HG02884 (cell line): ENCODE measurements around the gene FARP1.
"Not testable (repeated sequence)": the region's sequence is repeated elsewhere in the genome, so short reads cannot be mapped to it uniquely, and the experiment has no call there.

Source experiments
- ATAC-seq: cut with Tn5 transposase; IDR thresholded peaks from one replicate; pipeline ENCODE4 v1.9.1; 2021; ENCODE audit warnings: mild to moderate bottlenecking, moderate library complexity; ENCODE audit not compliant: unreplicated experiment

Gene FARP1

GRCh38 chr13:98411617-98412265, 268.8 kb downstream of the FARP1 start:
- ATAC-seq = no peak

- ATAC-seq = not testable (repeated sequence)
These were observed 270.4 kb downstream of the FARP1 start for GRCh38 chr13:98413278-98413677.

GRCh38 chr13:98413796-98414195, 270.9 kb downstream of the FARP1 start:
- no peak for ATAC-seq

- no peak for ATAC-seq
These were observed 272.6 kb downstream of the FARP1 start for GRCh38 chr13:98415326-98416070.

- ATAC-seq = no peak
These were observed 273.5 kb downstream of the FARP1 start for GRCh38 chr13:98416408-98416807.

GRCh38 chr13:98419786-98420553, 277.1 kb downstream of the FARP1 start:
- ATAC-seq = no peak

GRCh38 chr13:98420554-98421175, 277.8 kb downstream of the FARP1 start:
- no peak for ATAC-seq

- ATAC-seq = no peak
These were observed 279.2 kb downstream of the FARP1 start for GRCh38 chr13:98422046-98422445.

GRCh38 chr13:98423417-98423816, 280.5 kb downstream of the FARP1 start:
- ATAC-seq = no peak

GRCh38 chr13:98427331-98427995, 284.6 kb downstream of the FARP1 start:
- ATAC-seq = no peak

GRCh38 chr13:98428256-98428966, 285.5 kb downstream of the FARP1 start:
- no peak for ATAC-seq

GRCh38 chr13:98429081-98429480, 286.2 kb downstream of the FARP1 start:
- ATAC-seq = no peak

- ATAC-seq = no peak
These were observed 286.6 kb downstream of the FARP1 start for GRCh38 chr13:98429531-98429930.

- ATAC-seq = no peak
These were observed 287.3 kb downstream of the FARP1 start for GRCh38 chr13:98429977-98430736.

- ATAC-seq = no peak
These were observed 289.7 kb downstream of the FARP1 start for GRCh38 chr13:98432638-98433037.

- ATAC-seq = no peak
These were observed 290.8 kb downstream of the FARP1 start for GRCh38 chr13:98433654-98434053.

GRCh38 chr13:98434060-98434459, 291.2 kb downstream of the FARP1 start:
- no peak for ATAC-seq

- no peak for ATAC-seq
These were observed 292.5 kb downstream of the FARP1 start for GRCh38 chr13:98435376-98435775.

GRCh38 chr13:98436233-98436910, 293.5 kb downstream of the FARP1 start:
- no peak for ATAC-seq
